Measurements from ENCODE around the gene ATP2C2.
"Not testable (repeated sequence)": the region's sequence is repeated elsewhere in the genome, so short reads cannot be mapped to it uniquely, and the experiment has no call there.

The ATP2C2 gene

DNA sequence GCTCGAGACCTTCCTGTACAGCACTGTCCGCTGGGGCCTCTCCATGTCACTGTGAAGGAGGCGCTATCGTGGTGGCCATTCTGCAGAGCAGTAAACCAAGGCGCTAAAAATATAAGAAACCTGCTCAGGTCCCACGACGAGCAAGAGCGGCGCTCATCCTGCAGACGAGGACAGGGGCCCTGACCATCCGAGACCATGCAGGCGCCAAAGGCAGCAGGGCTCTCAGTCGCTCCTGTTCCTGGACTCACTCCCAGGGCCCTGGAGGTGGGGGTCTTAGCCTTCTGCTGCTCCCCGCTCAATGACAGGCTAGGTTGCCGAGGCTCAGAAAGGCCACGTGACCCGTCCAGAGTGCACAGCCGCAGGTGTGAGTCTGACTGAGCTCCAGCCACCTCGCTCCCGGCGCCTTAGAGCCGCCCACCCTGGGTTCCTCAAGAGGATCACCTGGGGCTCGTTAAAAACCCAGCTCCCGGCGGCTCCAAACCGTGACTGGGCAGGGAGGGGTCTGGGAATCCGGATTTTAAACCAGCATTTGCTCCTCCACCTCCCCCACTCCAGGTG lies 509 bp upstream of the ATP2C2 start:
- no peak for DNase-seq (ENCODE audit: low read depth)

DNA sequence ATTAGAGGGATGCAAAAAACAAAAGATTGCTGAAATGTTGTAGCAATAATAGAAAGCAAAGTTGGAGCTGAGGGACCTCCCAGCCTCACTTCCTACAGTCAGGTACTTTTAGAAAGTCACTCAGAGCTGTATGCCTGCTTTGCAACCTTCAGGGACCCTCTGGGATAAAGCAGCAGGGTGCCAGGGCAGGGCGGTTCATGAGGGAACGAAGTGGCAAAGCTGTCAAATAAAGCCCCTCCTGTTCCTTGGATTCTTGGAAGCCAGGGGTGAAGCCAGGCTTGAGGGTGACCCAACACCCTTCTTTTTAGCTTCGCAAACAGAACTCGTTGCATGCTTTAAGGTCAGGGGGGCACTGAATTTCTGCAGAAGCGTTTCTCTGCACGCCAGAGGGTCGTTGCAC lies 767 bp downstream of the ATP2C2 start:
- DNase-seq (ENCODE audit: low read depth) = no peak

DNA sequence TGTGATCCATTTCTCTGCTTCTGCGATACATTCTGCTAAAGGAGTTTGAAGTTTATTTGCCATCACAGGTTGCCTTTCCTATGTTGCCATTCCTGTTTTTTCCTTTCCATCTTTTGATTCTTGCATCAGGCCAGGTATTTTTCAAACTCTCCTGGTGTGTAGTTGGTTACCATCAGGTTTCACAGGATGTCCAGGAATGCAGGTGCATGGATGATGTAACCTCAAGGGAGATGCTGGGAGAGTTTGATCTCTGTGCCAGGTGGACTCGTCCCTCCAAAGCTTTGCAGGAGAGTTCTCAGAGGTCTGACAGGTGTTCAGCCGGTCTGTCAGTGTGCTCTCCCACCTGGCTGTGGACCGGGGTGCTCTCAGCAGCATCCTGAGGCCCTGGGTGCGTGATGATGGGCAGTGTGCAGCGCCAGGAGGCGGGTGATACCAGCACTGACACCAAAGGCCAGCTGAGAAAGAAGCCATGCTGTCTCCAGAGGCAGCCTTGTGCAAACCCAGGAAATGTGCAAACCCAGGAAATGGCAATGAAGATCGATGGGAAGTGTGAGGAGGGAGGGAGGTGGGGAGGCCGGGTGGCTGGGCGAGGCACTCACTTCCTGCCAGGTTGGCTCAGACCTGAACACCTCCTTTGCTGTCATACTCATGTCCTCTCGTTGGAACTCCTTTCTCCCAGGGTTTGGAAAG lies 1.7 kb downstream of the ATP2C2 start:
- DNase-seq (ENCODE audit: low read depth) = no peak

DNA sequence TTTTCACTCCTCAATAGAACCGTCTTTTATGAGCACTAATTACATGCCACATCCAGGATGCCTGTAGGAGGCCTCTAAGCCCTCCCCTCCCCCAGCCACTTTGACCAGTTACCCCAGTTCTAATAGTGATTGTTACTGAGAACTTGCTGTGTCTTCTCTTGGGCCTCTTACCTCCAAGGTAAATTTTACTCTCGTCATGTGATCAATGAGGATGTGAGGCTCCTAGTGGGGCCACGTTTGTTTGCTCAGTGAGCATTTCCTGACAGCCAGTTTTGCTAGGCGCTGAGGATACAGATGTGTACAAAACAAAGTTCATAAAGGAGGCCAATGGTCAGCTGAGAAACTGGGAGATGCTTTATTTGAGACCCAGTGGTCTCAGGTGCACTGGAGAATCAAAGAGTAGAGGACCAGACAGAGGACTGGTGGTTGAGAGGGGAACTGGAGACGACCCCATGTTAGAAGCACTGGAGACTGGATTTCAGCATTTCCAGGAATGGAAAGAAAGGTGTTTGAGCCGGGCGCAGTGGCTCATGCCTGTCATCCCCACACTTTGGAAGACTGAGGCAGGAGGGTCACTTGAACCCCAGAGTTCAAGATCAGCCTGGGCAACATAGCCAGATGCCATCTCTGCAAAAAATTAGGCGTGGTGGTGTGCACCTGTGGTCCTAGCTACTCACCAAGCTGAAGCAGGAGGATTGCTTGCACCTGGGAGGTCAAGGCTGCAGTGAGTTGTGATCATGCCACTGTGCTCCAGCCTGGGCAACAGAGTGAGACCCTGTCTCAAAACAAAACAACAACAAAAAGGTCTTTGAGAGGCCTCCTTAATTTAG lies 2.6 kb downstream of the ATP2C2 start:
- no peak for DNase-seq (ENCODE audit: low read depth)

DNA sequence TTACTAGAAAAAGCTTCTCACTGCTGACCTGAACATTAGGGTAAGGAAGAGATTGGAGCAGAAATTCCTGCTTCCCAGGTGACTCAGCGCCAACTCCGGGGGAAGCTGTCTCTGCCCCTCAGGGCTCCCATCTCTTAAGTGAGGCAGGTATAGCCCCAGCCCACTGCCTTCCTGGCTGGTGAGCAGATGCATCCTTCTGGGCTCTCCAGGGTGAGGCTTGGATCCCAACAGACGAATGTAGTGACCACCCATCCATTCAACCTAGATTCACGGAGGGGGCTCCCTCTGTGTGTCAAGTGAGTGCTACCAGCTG lies 3.2 kb downstream of the ATP2C2 start:
- DNase-seq (ENCODE audit: low read depth) = no peak

DNA sequence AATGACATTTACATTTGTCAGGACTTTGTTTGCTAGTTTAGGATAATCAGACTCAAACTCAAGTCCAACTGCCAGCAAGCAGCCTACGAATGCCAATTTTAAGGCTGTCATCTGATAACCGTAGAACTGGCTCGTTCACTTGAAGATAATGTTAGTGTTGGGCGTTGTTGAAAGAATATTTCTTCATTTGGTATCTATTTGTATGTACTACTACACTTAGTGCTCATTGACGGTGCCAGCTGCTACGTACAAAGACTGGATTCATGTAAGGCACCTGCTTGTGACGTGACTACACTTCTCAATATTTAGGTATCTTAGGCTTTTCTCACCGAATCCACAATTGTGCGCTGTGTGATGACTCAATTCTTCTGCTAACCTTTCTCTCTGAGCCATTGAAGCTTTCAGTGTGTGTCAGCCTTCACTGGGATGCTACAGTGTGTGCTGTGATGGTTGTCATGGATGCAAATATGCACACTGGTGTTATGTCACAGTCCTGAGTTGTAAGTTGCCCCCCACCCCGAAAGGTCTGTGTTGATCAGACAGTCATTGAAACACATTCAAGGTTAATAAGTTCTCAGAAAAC lies 5.7 kb downstream of the ATP2C2 start:
- DNase-seq (ENCODE audit: low read depth) = no peak

DNA sequence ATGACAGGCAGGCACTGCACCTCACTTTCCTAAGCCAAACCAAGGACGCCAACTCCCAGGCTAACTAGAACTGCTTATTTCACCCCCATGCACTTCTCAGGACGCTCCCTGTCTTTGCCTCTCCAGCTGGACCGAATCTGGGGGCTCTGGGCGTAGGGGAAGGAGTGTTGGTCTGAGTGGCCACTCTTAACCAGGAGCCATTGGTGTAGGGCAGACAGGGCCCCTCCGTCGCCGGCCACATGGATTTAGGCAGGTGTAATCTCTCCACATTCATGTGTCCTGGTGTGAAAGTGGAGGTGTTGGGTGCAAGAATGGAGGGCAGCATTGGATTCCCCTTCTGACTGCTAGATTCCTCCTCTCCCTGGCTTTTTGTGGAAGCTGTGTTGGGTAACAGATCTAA lies 9.8 kb downstream of the ATP2C2 start:
- no peak for DNase-seq (ENCODE audit: low read depth)

DNA sequence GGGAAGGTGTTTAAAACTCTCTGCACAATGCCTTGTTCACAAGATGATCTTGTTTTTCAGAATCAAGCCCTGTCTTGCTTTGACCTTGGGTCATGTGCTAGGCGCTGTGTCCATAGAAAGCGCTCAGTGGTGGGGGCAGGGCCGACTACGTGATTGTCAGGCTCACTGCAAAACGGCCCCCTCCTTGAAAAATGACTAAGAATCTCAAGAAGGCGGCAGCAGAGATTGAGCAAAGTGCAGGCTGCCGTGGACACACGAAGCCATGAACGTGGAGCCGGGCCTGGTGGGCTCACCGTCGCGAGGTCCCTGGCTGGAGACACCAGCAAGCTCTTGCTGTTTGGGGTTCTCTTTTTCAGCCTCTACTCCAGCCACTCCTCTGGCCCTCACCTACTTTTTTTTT lies 10.2 kb downstream of the ATP2C2 start:
- DNase-seq (ENCODE audit: low read depth) = no peak

DNA sequence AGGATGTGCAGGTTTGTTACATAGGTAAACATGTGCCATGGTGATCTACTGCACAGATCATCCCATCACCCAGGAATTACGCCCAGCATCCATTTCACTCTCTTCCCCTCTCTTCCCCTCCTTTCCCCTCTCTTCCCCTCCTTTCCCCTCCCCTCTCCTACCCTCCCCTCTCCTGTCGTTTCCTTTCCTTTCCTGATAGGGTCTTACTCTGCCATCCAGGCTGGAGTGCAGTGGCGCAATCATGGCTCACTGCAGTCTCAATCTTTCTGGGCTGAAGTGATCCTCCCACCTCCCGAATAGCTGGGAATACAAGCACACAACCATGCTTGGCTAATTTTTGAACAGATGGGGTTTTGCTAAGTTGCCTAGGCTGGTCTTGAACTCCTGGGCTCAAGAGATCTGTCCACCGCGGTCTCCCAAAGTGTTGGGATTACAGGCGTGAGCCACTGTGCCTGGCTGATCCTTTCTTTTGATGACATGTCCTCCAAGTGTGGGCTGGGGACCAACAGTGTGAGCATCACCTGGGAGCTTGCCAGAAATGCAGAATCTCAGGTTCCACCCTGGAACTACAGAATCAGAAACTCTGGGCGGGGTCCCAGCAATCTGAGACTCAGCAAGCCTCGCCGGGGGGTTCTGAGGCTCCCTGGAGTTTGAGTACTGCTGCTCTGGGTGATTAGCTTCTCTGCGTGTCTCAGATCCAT lies 10.8 kb downstream of the ATP2C2 start:
- DNase-seq (ENCODE audit: low read depth) = no peak

DNA sequence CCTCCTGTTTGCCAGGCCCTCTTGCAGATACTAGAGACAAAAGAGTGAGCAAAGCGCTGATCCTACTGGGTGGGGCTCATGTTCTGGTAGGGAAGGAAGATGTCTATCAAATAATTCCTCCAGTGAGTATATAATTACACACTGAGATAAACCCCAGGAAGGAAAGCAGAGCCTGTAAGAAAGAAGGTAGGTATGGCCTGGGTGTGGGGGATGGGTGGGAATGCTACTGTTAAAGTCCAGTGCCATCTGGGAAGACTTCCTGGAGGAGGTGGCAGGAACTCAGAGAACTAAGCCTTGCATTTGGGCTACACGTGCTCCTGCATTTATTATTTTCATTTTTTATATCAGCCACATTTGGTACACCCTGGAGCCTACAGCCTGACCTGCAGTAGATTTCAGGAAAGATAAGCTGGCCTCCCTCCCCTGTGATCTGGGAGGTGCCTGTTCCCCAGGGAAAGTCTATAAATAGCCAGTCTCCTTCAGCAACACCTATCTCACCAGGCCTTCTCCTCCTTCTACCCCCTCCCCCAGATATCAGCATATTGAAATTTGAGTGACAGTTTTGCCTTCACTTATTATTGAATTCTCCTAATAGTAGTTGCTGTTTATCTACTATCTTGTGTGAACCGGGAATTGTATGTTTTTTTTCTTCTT lies 11.5 kb downstream of the ATP2C2 start:
- no peak for DNase-seq (ENCODE audit: low read depth)

DNA sequence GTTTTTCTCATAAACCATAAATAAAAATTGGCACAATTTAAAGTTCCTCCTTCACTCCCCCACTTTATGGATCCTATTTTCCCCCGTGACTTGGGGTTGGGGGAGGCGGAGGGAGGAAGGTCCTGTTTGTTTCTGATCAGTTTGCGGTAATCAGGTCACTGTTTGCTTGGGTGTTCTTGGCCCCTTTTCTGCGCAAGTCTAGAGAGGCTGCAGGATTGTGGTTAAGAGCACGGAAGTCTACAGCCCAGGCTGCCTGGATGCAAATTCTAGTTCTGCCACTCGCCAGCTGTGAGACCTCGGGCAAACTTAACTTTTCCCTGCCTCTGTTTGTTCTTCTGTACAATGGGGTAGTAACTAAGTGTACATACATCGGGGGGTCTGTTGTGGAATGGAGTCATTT lies 12.1 kb downstream of the ATP2C2 start:
- DNase-seq (ENCODE audit: low read depth) = no peak

DNA sequence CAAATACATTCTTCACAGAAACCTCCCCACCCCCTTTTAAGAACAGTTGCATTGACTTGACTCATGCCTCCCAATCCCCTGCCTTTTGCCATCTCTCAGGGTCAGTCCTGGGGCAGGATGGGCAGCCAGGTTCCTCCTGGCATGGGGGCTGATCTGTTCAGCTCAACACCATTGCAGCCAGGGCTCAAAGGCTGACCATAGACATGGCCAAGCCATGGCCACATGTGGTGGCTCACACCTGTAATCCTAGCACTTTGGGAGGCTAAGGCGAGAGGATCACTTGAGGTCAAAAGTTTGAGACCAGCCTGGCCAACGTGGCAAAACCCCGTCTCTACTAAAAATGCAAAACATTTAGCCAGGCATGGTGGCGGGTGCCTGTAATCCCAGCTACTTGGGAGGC lies 14.1 kb downstream of the ATP2C2 start:
- DNase-seq (ENCODE audit: low read depth) = no peak

DNA sequence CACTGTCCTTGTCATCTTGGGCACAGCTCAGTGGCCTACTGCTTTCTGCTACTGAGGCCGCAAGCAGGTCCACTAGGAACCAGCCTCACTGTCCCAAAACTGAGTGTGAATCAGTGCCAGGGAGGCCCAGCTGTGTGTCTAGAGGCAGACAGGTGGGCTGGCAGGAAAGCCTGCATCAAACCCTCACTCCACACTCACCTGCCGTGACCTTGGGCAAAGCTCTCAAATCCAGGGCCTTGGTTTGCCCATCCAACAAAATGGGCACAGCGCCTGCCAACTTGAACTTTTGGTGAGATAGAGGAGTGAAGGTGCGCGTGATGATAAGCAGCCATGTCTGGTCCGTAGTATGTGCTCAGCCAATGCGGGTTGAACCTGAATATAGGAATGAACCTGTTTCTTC lies 14.8 kb downstream of the ATP2C2 start:
- DNase-seq (ENCODE audit: low read depth) = no peak

DNA sequence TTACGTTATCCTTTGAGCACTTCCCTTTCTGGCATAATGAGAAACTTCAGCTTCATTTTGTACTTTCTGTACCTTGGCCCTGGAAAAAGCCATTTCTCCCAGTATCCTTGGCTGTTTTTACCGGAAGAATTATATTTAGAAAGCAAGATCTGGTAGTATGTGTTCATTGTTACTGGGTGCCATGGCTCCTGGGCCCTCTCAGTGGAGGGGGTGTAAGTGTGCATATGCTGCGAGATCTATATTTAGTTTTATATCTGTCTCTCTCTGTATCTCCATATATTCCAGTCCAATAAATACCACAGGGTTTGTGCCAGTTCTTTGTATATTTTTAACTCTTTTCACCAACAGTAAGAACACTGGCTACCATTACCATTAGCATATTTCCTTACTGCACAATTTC lies 17.7 kb downstream of the ATP2C2 start:
- DNase-seq (ENCODE audit: low read depth) = no peak

DNA sequence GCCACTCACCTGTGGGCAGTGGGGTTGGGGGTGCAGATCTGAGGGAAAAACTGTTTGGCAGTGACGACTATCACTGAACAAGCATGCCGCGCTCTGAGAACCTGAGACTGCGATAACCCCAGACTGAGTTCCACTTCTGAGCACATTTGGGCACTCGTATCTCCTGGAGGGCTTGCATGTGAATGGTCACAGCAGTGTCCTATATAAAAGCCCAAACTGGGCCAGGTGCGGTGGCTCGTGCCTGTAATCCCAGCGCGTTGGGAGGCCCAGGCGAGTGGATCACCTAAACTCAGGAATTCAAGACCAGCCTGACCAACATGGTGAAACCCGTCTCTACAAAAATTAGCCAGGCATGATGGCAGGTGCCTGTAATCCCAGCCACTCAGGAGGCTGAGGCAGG lies 18.7 kb downstream of the ATP2C2 start:
- DNase-seq (ENCODE audit: low read depth) = no peak

DNA sequence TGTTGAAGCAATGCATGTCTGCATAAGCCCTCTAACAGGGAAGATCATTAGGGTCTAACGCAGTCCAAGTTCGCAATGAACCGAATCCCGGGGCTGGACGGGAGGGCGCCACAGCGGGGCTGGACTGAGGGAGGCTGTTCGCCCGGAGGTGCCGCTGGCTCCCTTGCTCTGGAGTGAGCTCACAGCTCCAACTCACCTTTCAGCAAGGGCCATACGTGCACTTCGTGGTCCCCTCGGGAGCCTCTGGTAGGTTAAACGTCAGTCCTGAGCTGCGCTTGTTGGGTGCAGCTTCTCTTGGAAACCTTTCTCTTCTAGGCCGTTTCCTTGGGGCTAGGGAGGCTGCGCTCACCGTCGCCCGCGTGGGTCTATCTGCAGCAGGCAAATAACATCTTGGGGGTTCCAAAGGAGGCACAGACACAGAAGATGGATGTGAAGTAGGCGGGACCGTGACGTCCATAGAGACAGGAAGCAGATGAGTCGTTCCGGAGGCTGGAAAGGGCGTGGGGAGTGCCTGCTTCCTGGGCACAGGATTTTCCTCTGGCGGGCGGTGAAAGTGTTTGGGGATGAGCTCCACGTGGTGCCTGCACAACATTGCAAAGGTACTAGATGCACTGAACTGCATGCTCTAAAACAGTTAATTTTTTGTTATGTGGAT lies 21.9 kb downstream of the ATP2C2 start:
- no peak for DNase-seq (ENCODE audit: low read depth)

DNA sequence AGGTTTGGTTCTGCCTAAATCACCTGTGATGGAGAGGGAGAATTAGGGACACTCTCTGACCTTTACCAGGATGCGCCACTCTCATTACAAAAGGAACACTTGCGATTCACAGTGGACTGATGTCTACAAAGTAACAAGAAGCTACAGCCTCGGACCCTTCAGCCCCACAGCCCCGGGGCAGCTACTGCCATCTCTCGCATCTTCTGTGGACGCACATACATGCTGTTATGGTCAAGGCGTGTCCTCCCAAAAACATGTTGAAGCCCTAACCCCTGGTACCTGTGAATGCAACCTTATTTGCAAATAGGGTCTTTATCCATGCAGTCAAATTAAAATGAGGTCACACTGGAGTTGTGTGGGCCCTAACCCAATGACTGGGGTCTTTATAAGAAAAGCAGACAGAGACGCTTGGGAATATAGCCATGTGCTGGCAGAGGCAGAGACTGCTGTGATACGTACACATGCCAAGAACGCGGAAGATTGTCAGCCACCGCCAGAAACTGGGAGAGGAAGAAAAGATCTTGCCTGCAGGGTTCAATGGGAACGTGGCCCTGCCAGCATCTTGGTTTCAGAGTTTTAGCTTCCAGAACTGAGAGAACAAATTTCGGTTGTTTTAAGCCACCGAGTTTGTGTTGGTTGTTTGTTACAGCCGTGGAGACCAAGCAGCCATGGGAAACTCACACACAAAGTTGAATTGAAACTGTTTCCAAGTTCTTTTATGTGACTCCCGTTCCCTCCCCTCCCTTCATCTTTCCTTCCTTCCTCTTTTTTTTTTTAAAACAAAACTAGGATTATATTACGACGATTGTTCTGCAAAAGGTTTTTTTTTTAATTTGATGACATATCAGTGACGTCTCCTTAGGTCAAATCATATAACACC lies 23.1 kb downstream of the ATP2C2 start:
- no peak for DNase-seq (ENCODE audit: low read depth)

DNA sequence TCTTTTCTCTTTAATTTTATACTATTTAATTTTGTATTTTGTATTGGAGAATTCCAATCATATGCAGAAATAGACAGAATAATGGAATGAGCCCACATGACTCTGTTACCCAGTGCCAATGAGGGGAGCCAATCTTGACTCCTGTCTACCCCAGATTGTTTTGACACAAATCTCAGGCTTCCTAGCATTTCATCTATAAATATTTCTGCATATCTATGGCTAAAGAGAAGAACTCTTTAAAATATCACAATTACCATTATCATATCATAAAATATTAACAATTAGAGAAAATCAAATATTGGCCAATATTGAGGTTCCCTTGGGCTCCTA lies 23.7 kb downstream of the ATP2C2 start:
- DNase-seq (ENCODE audit: low read depth) = no peak

DNA sequence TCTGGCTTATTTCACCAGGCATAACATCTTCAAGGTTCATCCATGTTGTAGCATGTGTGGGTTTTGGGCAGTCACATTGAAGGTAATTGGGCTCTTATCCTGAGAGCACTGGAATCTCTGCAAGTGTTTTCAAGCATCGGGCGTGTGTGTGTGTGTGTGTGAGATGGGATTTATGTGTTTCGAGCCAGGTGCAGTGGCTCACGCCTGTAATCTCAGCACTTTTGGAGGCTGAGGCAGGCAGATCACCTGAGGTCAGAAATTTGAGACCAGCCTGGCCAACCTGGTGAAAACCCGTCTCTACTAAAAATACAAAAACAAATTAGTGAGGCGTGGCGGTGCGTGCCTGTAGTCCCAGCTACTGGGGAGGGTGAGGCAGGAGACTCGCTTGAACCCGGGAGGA lies 27.7 kb downstream of the ATP2C2 start:
- DNase-seq (ENCODE audit: low read depth) = not testable (repeated sequence)

DNA sequence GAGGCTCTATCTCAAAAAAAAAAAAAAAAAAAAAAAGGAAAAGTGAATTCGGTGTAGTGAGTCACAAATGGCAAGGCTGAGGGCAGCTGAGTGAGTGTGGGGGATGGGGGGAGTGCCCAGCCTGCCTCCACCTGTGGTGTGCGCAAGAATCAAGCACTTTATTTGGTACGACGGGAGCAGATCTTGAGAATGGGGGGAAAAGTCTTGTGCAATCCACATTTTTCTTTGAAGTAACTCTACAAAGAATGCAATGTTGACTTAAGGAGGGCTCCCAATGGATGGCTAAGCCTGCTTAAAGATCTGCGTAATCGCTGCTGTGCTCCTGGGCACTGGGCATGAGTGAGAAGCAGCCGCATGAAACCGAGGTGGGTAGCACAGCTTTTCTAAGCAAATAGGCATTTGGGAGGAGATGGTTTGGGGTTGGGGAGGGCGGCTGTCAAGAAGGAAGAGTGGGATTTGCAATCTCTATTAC lies 28.2 kb downstream of the ATP2C2 start:
- DNase-seq (ENCODE audit: low read depth) = no peak

DNA sequence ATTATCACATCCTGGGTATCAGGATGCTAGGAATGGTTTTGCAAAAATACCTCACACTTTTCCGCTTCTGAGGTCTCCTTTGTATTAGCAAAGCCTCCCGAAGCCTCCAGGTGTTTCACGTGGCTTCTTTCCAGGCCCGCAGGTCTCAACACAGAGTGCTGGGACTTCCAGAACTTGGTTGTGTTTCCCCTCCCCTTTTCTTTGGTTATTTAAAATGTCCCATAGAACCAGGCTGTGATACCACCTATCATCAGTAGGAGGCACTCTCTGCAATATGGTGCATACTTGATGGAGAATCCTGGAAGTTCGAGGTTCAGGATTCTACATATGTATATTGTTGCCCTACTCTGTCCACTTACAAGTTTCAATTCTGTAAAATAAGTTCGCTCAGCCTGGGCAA lies 28.8 kb downstream of the ATP2C2 start:
- DNase-seq (ENCODE audit: low read depth) = no peak

All from stimulated activated CD8-positive, alpha-beta memory T cell treated with anti-CD3 and anti-CD28 coated beads, Interleukin-12 subunit alpha, Interleukin-12 subunit beta, amount 100 ng/mL, for 1 hour (primary cell).